OCI-M2 (cell line): ENCODE measurements around the gene MAGI1.

Experiments used
- DNase-seq: peaks from one replicate; lab custom pipeline; 2025; ENCODE audit not compliant: unreplicated experiment; lab: John Stamatoyannopoulos, UW

MAGI1 gene

GRCh38 chr3:65777050-65777449 is 261.7 kb downstream of the MAGI1 start:
- DNase-seq, result no peak

- no peak for DNase-seq
These were observed 262.2 kb downstream of the MAGI1 start for GRCh38 chr3:65776494-65776893.

GRCh38 chr3:65776081-65776480 is 262.6 kb downstream of the MAGI1 start:
- no peak for DNase-seq

GRCh38 chr3:65772758-65773157 is 266.0 kb downstream of the MAGI1 start:
- no peak for DNase-seq

DNA sequence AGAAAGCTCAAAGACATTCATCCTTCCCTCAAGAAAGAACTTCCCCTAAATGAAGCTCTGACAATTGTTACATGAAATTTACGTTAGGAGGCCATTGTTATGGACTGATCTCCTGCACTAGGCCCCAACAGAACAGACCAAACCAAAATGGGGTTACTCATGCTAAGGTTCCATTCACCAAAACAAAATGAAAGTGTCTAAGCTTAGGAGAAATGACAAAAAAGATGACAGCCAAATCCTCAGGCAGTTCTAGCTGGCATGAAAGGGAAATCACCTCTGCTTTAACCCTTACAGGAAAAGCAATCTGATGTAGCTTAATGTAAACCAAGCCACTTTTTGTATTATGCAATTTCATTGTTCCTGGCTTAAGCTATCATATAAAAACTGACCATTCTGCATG is 271.2 kb downstream of the MAGI1 start:
- no peak for DNase-seq

DNA sequence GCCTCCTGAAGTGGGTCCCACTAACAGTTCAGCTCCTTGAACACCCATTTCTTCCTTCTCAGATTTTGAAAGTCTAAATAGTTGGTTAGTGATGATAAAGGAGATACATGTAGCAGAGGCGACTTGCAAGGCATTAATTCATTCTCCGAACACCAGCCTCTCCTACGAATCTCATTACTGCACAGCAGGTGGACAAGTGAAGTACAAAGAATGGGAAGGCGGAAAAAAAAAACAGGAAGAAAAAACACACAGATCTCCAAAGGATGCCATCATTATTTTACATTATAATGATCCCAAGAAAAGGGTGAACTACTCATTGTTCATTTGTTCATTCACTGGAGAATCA is 276.5 kb downstream of the MAGI1 start:
- no peak for DNase-seq

DNA sequence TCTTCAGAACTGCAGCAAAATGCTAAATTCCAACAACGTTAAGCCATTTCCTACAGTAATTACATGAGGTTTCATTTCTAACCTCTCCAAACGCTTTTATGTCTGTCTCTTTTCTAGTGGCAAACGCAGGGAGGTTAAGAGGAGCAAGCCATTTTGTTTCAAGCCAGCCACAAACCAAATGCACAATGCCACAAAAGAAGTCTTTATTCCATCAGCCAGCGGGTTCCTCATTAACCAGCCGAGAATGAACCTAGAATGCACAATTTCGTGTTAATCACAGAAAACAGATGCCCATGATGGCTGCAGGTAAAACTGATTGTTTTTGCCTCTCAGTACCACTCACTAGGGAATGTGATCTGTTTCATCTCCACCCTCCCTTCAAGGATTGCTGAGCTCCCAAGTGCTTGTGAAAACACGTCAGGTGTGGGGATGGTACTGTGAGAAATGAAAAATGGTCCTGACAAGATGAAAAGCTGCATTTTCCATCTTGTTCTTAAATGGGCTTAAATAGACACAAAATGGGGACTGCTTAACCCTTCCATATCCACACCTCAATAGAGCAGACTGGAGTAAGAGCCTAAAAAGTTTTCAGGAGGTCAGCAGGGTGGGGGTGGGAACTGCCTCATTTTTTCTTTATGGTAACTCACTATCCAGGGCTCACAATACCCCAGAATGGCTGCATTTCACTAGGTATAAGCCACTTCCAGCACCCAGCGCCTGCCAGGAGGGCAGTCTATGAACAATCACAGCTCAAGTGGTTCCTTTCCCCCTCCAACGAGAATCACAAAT is 277.1 kb downstream of the MAGI1 start:
- DNase-seq, result no peak

DNA sequence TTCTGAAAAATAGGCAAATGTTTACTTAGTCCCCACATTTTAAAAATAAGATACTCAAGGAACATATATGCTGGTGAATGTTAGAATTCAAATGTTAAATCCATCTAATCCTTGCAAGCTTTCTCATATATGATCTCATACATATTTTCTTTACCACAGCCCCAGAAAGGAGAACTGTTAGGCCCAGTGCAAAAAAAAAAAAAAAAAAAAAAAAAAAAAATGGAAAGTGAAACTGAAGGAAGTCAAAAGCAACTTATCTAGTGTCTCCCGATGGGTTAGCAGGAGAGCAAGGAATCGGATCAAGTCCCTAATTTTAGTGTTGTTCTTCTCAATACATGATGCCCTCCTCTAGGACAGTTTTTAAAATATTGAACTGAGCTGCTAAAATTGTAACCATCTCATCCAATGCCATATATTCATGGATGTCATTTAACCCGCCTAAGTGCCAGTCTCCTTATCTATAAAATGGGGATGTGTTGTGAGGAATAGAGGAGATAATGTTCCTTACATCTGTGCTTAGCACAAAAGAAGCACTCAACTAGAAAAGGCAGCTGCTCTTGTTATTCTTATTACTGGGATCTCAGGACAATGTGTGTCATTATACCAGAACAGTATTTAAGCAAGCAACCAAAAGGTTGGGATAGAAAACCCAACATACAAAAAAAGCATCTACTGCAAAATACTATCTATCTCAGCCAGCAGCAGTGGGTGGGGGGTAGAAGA is 279.7 kb downstream of the MAGI1 start:
- DNase-seq, result no peak

DNA sequence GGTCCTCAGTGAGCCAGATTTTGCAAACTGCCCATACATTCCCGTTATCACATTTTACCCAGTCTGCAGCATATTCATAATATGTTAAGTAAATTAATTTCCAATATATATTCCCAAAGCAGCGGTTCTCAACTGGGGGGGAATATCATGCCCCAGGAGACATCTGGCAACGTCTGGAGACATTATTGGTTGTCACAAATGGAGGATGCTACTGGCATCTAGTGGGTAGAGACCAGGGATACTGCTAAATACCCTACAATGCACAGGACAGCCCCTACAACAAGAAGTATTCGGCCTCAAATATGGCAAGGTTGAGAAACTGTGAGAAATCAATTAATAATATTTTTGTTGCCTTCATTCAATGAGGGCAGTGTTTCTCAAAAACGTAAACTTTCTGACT is 280.3 kb downstream of the MAGI1 start:
- DNase-seq, result no peak

GRCh38 chr3:65752636-65753035 is 286.1 kb downstream of the MAGI1 start:
- DNase-seq, result no peak

- no peak for DNase-seq
These were observed 287.5 kb downstream of the MAGI1 start for GRCh38 chr3:65751123-65751700.

GRCh38 chr3:65749066-65749465 is 289.7 kb downstream of the MAGI1 start:
- DNase-seq, result no peak

DNA sequence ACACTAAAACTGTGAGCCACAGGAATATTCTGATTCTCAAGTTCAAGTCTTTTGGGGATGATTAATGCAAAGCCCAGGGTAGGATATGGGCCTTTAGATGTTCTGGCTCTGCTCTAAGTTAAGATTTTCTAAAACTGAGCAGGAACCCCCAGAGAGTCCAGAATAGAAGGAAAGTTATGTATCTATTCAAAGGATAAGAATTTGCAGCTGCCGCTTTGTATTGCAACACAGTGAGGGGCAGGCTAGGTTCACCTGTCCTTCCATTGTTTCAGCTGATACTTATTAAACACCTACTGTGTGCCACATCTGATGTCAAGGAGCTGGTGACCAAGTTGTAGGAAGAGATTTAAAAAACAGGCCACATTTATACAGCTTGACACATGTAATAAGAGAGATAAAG is 290.4 kb downstream of the MAGI1 start:
- no peak for DNase-seq

- DNase-seq, result no peak
These were observed 291.9 kb downstream of the MAGI1 start for GRCh38 chr3:65746848-65747247.

DNA sequence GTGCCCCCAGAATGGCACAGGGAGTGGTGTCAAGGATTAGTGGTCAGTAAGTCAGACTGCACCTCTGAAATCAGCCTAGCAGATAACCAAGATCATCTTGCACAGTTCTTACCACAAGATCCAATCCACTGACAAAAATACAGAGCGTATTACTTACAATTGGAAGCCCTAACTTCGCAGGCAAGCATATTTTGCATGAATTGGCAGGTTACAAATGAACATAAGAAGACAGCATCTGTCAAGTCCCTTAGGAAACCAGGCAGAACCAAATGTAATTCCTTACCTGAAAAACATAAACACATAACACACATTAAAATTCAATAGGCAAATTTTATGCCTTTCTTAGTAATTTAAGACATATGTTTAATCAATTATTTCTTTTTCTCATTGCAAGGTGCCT is 293.4 kb downstream of the MAGI1 start:
- DNase-seq, result no peak

GRCh38 chr3:65742914-65743313 is 295.8 kb downstream of the MAGI1 start:
- DNase-seq, result no peak

- no peak for DNase-seq
These were observed 297.2 kb downstream of the MAGI1 start for GRCh38 chr3:65741540-65741939.

- no peak for DNase-seq
These were observed 298.7 kb downstream of the MAGI1 start for GRCh38 chr3:65739901-65740541.

- no peak for DNase-seq
These were observed 303.9 kb downstream of the MAGI1 start for GRCh38 chr3:65734792-65735191.

DNA sequence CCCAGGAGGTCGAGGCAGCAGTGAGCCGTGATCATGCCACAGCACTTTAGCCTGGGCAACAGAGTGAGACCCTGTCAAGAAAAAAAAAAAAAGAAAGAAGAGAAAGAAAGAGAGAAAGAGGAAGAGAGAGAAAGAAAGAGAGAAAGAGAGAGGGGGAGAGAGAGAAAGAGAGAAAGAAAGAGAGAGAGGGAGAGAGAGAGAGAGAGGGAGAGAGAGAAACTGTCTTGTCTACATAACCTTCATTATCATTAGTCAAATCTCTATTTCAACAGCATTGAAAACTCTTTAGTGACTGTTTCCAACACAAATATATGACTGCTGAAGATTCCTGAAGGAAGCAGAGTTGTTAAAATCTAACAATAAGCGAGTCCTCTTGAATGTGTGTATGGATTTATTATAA is 304.3 kb downstream of the MAGI1 start:
- DNase-seq, result no peak

GRCh38 chr3:65733459-65733858 is 305.3 kb downstream of the MAGI1 start:
- no peak for DNase-seq
